MCF 10A (cell line): ENCODE measurements around the gene RGS3. TPM values are rescaled to one million over a fixed set of nuclear protein-coding genes. Genes with fewer than 3 reads are reported as not detected.

Experiments
- BruUV-seq: library from RNA; stranded (reverse); fragments of 400-500 nt; replicated peaks from 2 replicates; lab custom pipeline; 2021; lab: Mats Ljungman, UMichigan
- CTCF ChIA-PET: fragments of 300-600 bp; sonication (Branson Sonifier 250); formaldehyde crosslinking; extraction: SDS; loops from one replicate; lab custom pipeline; 2021; ENCODE audit warnings: antibody characterized with exemption, inconsistent platforms; lab: Yijun Ruan, JAX
- POLR2A ChIA-PET: fragments of 300-600, 350-650 bp; sonication (Branson Sonifier 250); formaldehyde crosslinking; extraction: SDS; loops from one replicate; lab custom pipeline; 2020; ENCODE audit warnings: antibody characterized with exemption, inconsistent platforms; lab: Yijun Ruan, JAX
- DNase-seq: peaks from one replicate; pipeline ENCODE4 v3.0.0-alpha.2; 2018; ENCODE audit not compliant: unreplicated experiment
- H3K27ac Mint-ChIP-seq: one replicate; pipeline ENCODE4 v1.8.0; 2022; ENCODE audit warnings: mild to moderate bottlenecking, low read depth, mixed read lengths; ENCODE audit not compliant: unreplicated experiment
- H3K27me3 Mint-ChIP-seq: one replicate; pipeline ENCODE4 v1.8.0; 2022; ENCODE audit warnings: mixed read lengths; ENCODE audit not compliant: insufficient read depth, unreplicated experiment
- H3K36me3 Mint-ChIP-seq: one replicate; pipeline ENCODE4 v1.8.0; 2022; ENCODE audit warnings: mild to moderate bottlenecking, moderate library complexity, mixed read lengths; ENCODE audit not compliant: insufficient read depth, unreplicated experiment
- H3K4me1 Mint-ChIP-seq: one replicate; pipeline ENCODE4 v1.8.0; 2022; ENCODE audit warnings: mixed read lengths; ENCODE audit not compliant: insufficient read depth, unreplicated experiment
- H3K4me3 Mint-ChIP-seq: one replicate; pipeline ENCODE4 v1.8.0; 2022; ENCODE audit warnings: mild to moderate bottlenecking, moderate library complexity, mixed read lengths; ENCODE audit not compliant: unreplicated experiment
- H3K9me3 Mint-ChIP-seq: one replicate; pipeline ENCODE4 v1.8.0; 2022; ENCODE audit warnings: mixed read lengths; ENCODE audit not compliant: unreplicated experiment
- CTCF ChIP-seq: fragments of 200-600 bp; IDR thresholded peaks from one replicate; pipeline ENCODE4 v1.8.0; 2022; ENCODE audit warnings: antibody characterized with exemption, mild to moderate bottlenecking; ENCODE audit not compliant: unreplicated experiment
- intact Hi-C: fragments of 100-400 bp; cut with micrococcal nuclease; formaldehyde crosslinking; loops from 2 replicates; pipeline ENCODE4 v1.14.1; 2022
- total RNA-seq: library from RNA; stranded (reverse); gene quantifications from 2 replicates; pipeline ENCODE4 v1.2.3, GENCODE V29; 2022

The RGS3 gene
- total RNA-seq, 1 experiment from 2014 or later, result 32.1 TPM

DNA sequence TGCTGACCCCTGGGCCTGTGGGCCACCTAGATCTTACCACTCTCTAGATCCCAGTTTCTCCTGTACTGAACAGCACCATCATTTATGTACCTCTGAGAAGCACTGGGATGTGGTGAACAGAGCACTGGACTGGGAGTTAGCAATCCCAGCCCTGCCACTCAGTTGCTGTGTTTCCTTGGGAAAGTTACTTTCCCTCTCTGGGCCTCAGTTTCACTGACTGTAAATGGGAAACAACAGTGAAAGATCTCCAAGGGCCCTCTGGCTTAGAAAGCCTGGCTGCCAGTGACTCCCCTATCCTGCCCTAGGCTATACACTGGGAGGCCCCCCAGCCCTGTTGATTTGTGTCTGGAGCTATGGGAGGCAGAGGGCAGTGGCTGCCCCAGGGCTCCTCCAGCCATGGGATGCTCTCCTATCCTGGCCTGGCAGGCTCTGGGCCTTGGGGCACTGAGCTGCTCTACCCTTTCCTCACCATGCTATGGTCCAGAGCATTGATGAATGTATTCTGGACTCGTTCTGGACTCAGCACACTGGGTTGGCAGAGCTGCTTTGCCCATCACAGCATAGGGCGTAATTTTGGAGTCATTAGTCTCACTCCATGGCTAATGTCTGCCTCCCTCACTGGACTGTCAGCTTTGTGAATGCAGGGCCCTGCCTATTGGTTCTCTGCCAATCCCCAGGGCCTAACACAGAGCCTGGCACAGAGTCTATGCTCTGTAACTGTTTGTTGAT lies 99.3 kb downstream of the RGS3 start:
- CTCF ChIA-PET, result interaction anchor here (1.3 kb wide), 1 partner anchor 28 kb away, joined by 3 read pairs; no protein-coding TSS in a partner anchor

GRCh38 chr9:113563826-113564497 lies 100.4 kb downstream of the RGS3 start:
- Mint-ChIP-seq H3K4me3 (no peak overlapping the region), H3K27ac (no peak overlapping the region), H3K27me3 (no peaks in the 10 kb centered on the region), H3K36me3 (no peaks in the 10 kb centered on the region), H3K4me1 (peaks cover 19% of the 10 kb centered on the region), H3K9me3 (no peaks in the 10 kb centered on the region)
- ChIA-PET CTCF (interaction anchor here (0.5 to 2.4 kb wide), 5 partner anchors 20 to 155 kb away, joined by 3 to 20 read pairs (median 3); no protein-coding TSS in a partner anchor), POLR2A (interaction anchor here (0.8 to 1.0 kb wide), 2 partner anchors 15 to 109 kb away, joined by 3 read pairs; no protein-coding TSS in a partner anchor)
- BruUV-seq, result no TSS peak
- no peak for TF ChIP-seq CTCF
- intact Hi-C loops, result no loop called here
- DNase-seq, result no peak

More for the DNA sequence above, 99.3 kb downstream of the RGS3 start:
- no peak overlapping the region for H3K4me3 Mint-ChIP-seq
- H3K27me3 Mint-ChIP-seq, result no peaks in the 10 kb centered on the region
- no TSS peak for BruUV-seq
- H3K27ac Mint-ChIP-seq, result no peak overlapping the region
- no peak for DNase-seq
- no peaks in the 10 kb centered on the region for H3K9me3 Mint-ChIP-seq
- peaks cover 19% of the 10 kb centered on the region for H3K4me1 Mint-ChIP-seq
- no peaks in the 10 kb centered on the region for H3K36me3 Mint-ChIP-seq
- intact Hi-C loops, result no loop called here
- POLR2A ChIA-PET, result no interaction called here
- no peak for TF ChIP-seq CTCF

DNA sequence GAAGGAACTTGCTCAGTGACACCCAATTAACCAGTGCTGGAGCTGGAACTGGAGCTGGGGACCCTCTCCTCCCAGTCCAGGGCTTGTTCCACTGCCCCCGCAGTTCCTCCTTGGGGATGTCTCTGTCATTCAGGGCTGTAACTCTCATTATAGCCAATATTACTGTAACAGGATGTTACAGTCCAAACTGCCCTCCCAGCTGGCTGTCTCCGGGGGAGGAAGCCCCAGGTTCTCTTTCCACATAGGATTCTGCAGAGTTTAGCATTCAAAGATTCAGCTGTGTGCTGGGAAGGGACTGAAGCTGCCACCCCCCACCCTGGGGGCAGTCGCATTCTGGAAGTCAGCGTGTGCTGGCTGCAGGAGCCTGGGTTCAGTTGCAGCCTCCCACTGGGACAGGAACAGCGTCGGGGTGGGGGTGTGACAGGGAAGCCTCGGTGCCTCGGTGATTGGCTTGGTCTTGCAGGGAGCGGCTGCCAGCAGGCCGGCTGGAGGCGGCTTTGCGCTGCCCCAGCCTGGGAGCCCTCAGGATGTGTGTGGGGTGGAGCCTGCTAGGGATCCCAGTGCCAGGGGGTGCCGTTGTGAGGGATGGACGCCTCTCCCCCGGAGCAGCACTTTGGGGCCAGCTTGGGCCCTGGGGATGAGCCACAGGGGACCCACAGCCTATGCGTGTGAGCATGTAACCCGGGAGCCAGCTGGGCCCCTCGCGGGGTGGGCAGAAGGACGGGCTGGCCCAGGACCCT lies 101.1 kb downstream of the RGS3 start:
- no peaks in the 10 kb centered on the region for H3K27me3 Mint-ChIP-seq
- H3K9me3 Mint-ChIP-seq, result no peaks in the 10 kb centered on the region
- DNase-seq, result peak; percentile 84
- no peaks in the 10 kb centered on the region for H3K36me3 Mint-ChIP-seq
- peak overlapping the region; percentile 73 for H3K4me3 Mint-ChIP-seq
- intact Hi-C loops, result loop anchor here (1.0 kb wide), 1 partner anchor 27 kb away; no protein-coding TSS in a partner anchor
- CTCF ChIA-PET, result interaction anchor here (0.5 to 2.4 kb wide), 14 partner anchors 10 to 156 kb away, joined by 3 to 20 read pairs (median 6); no protein-coding TSS in a partner anchor
- no peak for TF ChIP-seq CTCF
- POLR2A ChIA-PET, result interaction anchor here (0.7 to 2.0 kb wide), 11 partner anchors 9 to 109 kb away, joined by 3 to 12 read pairs (median 4); no protein-coding TSS in a partner anchor
- peak overlapping the region; percentile 75 for H3K27ac Mint-ChIP-seq
- BruUV-seq, result TSS peak; percentile 90
- H3K4me1 Mint-ChIP-seq, result peaks cover 24% of the 10 kb centered on the region
